SK-N-SH (cell line): Measurements from ENCODE around the gene AFAP1. TPM values are rescaled to one million over a fixed set of nuclear protein-coding genes. Genes with fewer than 3 reads are reported as not detected.

ENCODE experiments used
- CTCF ChIA-PET: fragments of 300-600, 350-600 bp; formaldehyde crosslinking; extraction: SDS; loops from one replicate; lab custom pipeline; 2021; lab: Yijun Ruan, JAX
- POLR2A ChIA-PET: fragments of 350-600 bp; sonication (Branson Sonifier 250); formaldehyde crosslinking; extraction: SDS; loops from one replicate; lab custom pipeline; 2020; ENCODE audit warnings: antibody characterized with exemption, inconsistent platforms; lab: Yijun Ruan, JAX
- DNase-seq: peaks from one replicate; pipeline ENCODE4 v3.0.0; 2012
- H2AFZ ChIP-seq: fragments of 200-600 bp; sonication (generic); 2 replicates; pipeline ENCODE4 v1.8.1; 2016; ENCODE audit warnings: antibody characterized with exemption, mild to moderate bottlenecking, low read depth
- H3F3A ChIP-seq: fragments of 200-600 bp; sonication (generic); replicated peaks from 2 replicates; pipeline ENCODE3; 2016; ENCODE audit warnings: antibody characterized with exemption, mild to moderate bottlenecking; ENCODE audit not compliant: insufficient read depth
- H3K27ac ChIP-seq, 2 experiments: fragments of 200-500 bp in 1 of 2; fragments of 200-600 bp in 1 of 2; sonication (Bioruptor generic) in 1 of 2; sonication (generic), shearing (Covaris generic) in 1 of 2; 2 replicates each; pipeline versions ENCODE4 v1.5.1 to v1.6.1; 2014 to 2016; ENCODE audit warnings: low read depth in 2 of 2, inconsistent platforms in 1 of 2, low read length in 1 of 2, mild to moderate bottlenecking in 1 of 2, mixed read lengths in 1 of 2
- H3K27me3 ChIP-seq: fragments of 200-600 bp; sonication (generic), shearing (Covaris generic); 2 replicates; pipeline ENCODE4 v1.6.1; 2016; ENCODE audit warnings: mixed run types; ENCODE audit not compliant: insufficient read depth
- H3K36me3 ChIP-seq, 2 experiments: fragments of 200-500 bp in 1 of 2; fragments of 200-600 bp in 1 of 2; sonication (Bioruptor generic) in 1 of 2; sonication (generic) in 1 of 2; replicated peaks in 1 of 2; 2 replicates each; pipeline versions ENCODE3 to v1.5.1; 2014 to 2016; ENCODE audit warnings: low read length in 1 of 2, mild to moderate bottlenecking in 1 of 2; ENCODE audit not compliant: insufficient read depth in 2 of 2, control insufficient read depth in 1 of 2
- H3K4me1 ChIP-seq, 2 experiments: fragments of 200-500 bp in 1 of 2; fragments of 200-600 bp in 1 of 2; sonication (Bioruptor generic) in 1 of 2; sonication (generic), shearing (Covaris generic) in 1 of 2; 2 replicates each; pipeline versions ENCODE4 v1.5.1 to v1.6.1; 2014 to 2016; ENCODE audit warnings: low read depth in 1 of 2, low read length in 1 of 2, mixed run types in 1 of 2; ENCODE audit not compliant: insufficient read depth in 2 of 2, control insufficient read depth in 1 of 2
- H3K4me2 ChIP-seq: fragments of 200-600 bp; sonication (generic), shearing (Covaris generic); 2 replicates; pipeline ENCODE4 v1.6.1; 2017; ENCODE audit warnings: mixed run types
- H3K4me3 ChIP-seq, 2 experiments: fragments of 200-500 bp in 1 of 2; fragments of 200-600 bp in 1 of 2; sonication (Bioruptor generic) in 1 of 2; sonication (generic), shearing (Covaris generic) in 1 of 2; 2 replicates each; pipeline versions ENCODE4 v1.5.1 to v1.8.1; 2014 to 2016; ENCODE audit warnings: low read depth in 2 of 2, inconsistent platforms in 1 of 2, low read length in 1 of 2, mild to moderate bottlenecking in 1 of 2, mixed read lengths in 1 of 2, moderate library complexity in 1 of 2
- H3K79me2 ChIP-seq: fragments of 200-600 bp; sonication (generic); 2 replicates; pipeline ENCODE4 v1.8.1; 2017; ENCODE audit warnings: mild to moderate bottlenecking; ENCODE audit not compliant: insufficient read depth
- H3K9ac ChIP-seq: fragments of 200-600 bp; sonication (generic); 2 replicates; pipeline ENCODE4 v1.6.1; 2017; ENCODE audit warnings: mixed run types
- H3K9me2 ChIP-seq: fragments of 200-600 bp; sonication (generic); 2 replicates; pipeline ENCODE4 v1.6.1; 2017; ENCODE audit warnings: mixed run types
- H3K9me3 ChIP-seq: fragments of 200-600 bp; sonication (generic); 2 replicates; pipeline ENCODE4 v1.6.1; 2017; ENCODE audit warnings: mixed run types, mild to moderate bottlenecking, moderate library complexity
- H4K20me1 ChIP-seq: fragments of 200-600 bp; sonication (generic); 2 replicates; pipeline ENCODE4 v1.6.1; 2017; ENCODE audit warnings: mild to moderate bottlenecking, mixed run types; ENCODE audit not compliant: insufficient read depth
- CHD2 ChIP-seq: fragments of 150-350 bp; IDR thresholded peaks from 2 replicates; pipeline ENCODE4 v1.6.1; 2018; ENCODE audit warnings: low read length; ENCODE audit not compliant: partially characterized antibody
- ELF1 ChIP-seq: IDR thresholded peaks from 2 replicates; pipeline ENCODE4 v1.4.0; 2012
- EP300 ChIP-seq, 2 experiments: IDR thresholded peaks; 2 replicates each; pipeline versions ENCODE4 v1.4.0 to v1.6.1; 2012; ENCODE audit warnings: borderline replicate concordance in 1 of 2, low read depth in 1 of 2, low read length in 1 of 2
- EZH2phosphoT487 ChIP-seq: fragments of 200-600 bp; sonication (generic); IDR thresholded peaks from 2 replicates; pipeline ENCODE4 v1.6.1; 2017; ENCODE audit warnings: low read depth, mixed run types, mild to moderate bottlenecking, antibody characterized with exemption, moderate library complexity, borderline replicate concordance
- FOXJ3 ChIP-seq: sonication (generic); formaldehyde crosslinking; IDR thresholded peaks from 2 replicates; pipeline ENCODE4 v1.5.1; 2020; ENCODE audit warnings: mild to moderate bottlenecking, missing genetic modification reagents
- JUND ChIP-seq: IDR thresholded peaks from 2 replicates; pipeline ENCODE4 v1.4.0; 2012
- NRF1 ChIP-seq: IDR thresholded peaks from 2 replicates; pipeline ENCODE4 v1.6.1; 2012; ENCODE audit warnings: low read depth, mild to moderate bottlenecking, low read length
- RAD21 ChIP-seq: IDR thresholded peaks from 2 replicates; pipeline ENCODE4 v1.6.1; 2012; ENCODE audit warnings: mild to moderate bottlenecking, low read length
- RXRA ChIP-seq: IDR thresholded peaks from 2 replicates; pipeline ENCODE4 v1.4.0; 2012; ENCODE audit warnings: low read depth, mild to moderate bottlenecking, borderline replicate concordance
- TAF1 ChIP-seq: IDR thresholded peaks from 2 replicates; pipeline ENCODE4 v1.6.1; 2012; ENCODE audit warnings: low read depth, mild to moderate bottlenecking, low read length, moderate library complexity, borderline replicate concordance
- USF2 ChIP-seq: fragments of 150-350 bp; IDR thresholded peaks from 2 replicates; pipeline ENCODE4 v1.6.1; 2017; ENCODE audit warnings: antibody characterized with exemption, low read length, low read depth, borderline replicate concordance
- YY1 ChIP-seq: IDR thresholded peaks from 2 replicates; pipeline ENCODE4 v1.4.0; 2012; ENCODE audit warnings: low read depth, mild to moderate bottlenecking
- WGBS: methylation state at CpG from one replicate; pipeline ENCODE4 v1.1.6; 2017; ENCODE audit warnings: low lambda C conversion rate; 5-methylcytosine and 5-hydroxymethylcytosine counted together
- polyA plus RNA-seq, 3 experiments: library from polyadenylated mRNA; depleted of rRNA; stranded (reverse); fragments of >200 nt; gene quantifications; 2 replicates each; pipeline ENCODE4 v1.2.3, GENCODE V29; 2012
- TF ChIP-seq, protein P1 (sequence below): IDR thresholded peaks from 2 replicates; pipeline ENCODE4 v1.6.1; 2012; ENCODE audit warnings: mild to moderate bottlenecking, low read depth, low read length, moderate library complexity
- TF ChIP-seq, protein P2 (sequence below): IDR thresholded peaks from 2 replicates; pipeline ENCODE4 v1.4.0; 2012; ENCODE audit warnings: low read depth, borderline replicate concordance
- TF ChIP-seq, protein P3 (sequence below): fragments of 200-600 bp; sonication (generic); IDR thresholded peaks from 2 replicates; pipeline ENCODE4 v1.6.1; 2017; ENCODE audit warnings: antibody characterized with exemption, mild to moderate bottlenecking, moderate library complexity

Gene AFAP1
- polyA plus RNA-seq, 1 of the 3 experiments (the other 2 are of a cell fraction): 67.9 TPM

DNA sequence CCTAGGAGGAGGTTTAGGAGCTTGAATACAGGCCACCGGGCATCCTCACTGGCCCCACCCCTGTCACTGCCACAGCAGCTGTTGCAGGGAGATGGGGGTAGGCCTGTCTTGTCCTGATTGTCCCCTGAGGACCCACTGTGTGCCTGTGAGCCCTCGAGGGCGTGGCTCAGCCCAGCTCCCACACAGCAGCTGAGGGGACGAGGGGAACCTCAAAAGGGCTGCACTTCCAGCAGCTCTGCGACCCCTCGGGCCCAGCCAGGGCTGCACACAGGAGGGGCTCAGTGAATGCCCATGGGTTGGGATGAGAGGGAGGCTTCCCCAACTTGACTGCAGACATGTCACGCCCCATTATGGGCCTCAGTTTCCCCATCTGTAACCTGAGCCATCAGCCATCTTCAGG lies 225.9 kb downstream of the AFAP1 start (continued):
- TF ChIP-seq, protein P1, sequence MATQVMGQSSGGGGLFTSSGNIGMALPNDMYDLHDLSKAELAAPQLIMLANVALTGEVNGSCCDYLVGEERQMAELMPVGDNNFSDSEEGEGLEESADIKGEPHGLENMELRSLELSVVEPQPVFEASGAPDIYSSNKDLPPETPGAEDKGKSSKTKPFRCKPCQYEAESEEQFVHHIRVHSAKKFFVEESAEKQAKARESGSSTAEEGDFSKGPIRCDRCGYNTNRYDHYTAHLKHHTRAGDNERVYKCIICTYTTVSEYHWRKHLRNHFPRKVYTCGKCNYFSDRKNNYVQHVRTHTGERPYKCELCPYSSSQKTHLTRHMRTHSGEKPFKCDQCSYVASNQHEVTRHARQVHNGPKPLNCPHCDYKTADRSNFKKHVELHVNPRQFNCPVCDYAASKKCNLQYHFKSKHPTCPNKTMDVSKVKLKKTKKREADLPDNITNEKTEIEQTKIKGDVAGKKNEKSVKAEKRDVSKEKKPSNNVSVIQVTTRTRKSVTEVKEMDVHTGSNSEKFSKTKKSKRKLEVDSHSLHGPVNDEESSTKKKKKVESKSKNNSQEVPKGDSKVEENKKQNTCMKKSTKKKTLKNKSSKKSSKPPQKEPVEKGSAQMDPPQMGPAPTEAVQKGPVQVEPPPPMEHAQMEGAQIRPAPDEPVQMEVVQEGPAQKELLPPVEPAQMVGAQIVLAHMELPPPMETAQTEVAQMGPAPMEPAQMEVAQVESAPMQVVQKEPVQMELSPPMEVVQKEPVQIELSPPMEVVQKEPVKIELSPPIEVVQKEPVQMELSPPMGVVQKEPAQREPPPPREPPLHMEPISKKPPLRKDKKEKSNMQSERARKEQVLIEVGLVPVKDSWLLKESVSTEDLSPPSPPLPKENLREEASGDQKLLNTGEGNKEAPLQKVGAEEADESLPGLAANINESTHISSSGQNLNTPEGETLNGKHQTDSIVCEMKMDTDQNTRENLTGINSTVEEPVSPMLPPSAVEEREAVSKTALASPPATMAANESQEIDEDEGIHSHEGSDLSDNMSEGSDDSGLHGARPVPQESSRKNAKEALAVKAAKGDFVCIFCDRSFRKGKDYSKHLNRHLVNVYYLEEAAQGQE: no peak
- TF ChIP-seq YY1 (no peak), NRF1 (no peak)

- H4K20me1 ChIP-seq: no peaks in the 10 kb centered on the region
- WGBS: 92% methylated on average over 19 of the region's 19 CpGs
- no peak for DNase-seq
- H3K79me2 ChIP-seq: no peaks in the 10 kb centered on the region
- H3K4me2 ChIP-seq: no peak overlapping the region
- ChIA-PET CTCF (no interaction called here), POLR2A (no interaction called here)
- no peak overlapping the region for H3K4me3 ChIP-seq
- no peak overlapping the region for H3K27ac ChIP-seq
- H3K27me3 ChIP-seq: no peaks in the 10 kb centered on the region
- H3K9ac ChIP-seq: no peak overlapping the region
- TF ChIP-seq RAD21 (no peak), TAF1 (no peak), ELF1 (no peak), EZH2phosphoT487 (no peak), USF2 (no peak), EP300 (IDR thresholded peaks at IDR 0.05; ENCODE audit: borderline replicate concordance in 1 of 2, low read depth in 1 of 2, low read length in 1 of 2) (no peak), FOXJ3 (no peak), RXRA (no peak), CHD2 (no peak), NRF1 (no peak), JUND (no peak)
- TF ChIP-seq, protein P2, sequence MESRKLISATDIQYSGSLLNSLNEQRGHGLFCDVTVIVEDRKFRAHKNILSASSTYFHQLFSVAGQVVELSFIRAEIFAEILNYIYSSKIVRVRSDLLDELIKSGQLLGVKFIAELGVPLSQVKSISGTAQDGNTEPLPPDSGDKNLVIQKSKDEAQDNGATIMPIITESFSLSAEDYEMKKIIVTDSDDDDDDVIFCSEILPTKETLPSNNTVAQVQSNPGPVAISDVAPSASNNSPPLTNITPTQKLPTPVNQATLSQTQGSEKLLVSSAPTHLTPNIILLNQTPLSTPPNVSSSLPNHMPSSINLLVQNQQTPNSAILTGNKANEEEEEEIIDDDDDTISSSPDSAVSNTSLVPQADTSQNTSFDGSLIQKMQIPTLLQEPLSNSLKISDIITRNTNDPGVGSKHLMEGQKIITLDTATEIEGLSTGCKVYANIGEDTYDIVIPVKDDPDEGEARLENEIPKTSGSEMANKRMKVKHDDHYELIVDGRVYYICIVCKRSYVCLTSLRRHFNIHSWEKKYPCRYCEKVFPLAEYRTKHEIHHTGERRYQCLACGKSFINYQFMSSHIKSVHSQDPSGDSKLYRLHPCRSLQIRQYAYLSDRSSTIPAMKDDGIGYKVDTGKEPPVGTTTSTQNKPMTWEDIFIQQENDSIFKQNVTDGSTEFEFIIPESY: no peak
- TF ChIP-seq, protein P3, sequence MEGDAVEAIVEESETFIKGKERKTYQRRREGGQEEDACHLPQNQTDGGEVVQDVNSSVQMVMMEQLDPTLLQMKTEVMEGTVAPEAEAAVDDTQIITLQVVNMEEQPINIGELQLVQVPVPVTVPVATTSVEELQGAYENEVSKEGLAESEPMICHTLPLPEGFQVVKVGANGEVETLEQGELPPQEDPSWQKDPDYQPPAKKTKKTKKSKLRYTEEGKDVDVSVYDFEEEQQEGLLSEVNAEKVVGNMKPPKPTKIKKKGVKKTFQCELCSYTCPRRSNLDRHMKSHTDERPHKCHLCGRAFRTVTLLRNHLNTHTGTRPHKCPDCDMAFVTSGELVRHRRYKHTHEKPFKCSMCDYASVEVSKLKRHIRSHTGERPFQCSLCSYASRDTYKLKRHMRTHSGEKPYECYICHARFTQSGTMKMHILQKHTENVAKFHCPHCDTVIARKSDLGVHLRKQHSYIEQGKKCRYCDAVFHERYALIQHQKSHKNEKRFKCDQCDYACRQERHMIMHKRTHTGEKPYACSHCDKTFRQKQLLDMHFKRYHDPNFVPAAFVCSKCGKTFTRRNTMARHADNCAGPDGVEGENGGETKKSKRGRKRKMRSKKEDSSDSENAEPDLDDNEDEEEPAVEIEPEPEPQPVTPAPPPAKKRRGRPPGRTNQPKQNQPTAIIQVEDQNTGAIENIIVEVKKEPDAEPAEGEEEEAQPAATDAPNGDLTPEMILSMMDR: no peak
- H3K36me3 ChIP-seq: no peaks in the 10 kb centered on the region
- no peaks in the 10 kb centered on the region; a peak in 1 of 4 replicates for H3K4me1 ChIP-seq
- H3F3A ChIP-seq: no peaks in the 10 kb centered on the region
- H2AFZ ChIP-seq: no peak overlapping the region
- no peaks in the 10 kb centered on the region for H3K9me2 ChIP-seq
- H3K9me3 ChIP-seq: no peaks in the 10 kb centered on the region
These were observed 227.5 kb downstream of the AFAP1 start for GRCh38 chr4:7712021-7712671.
